ENCODE results near the gene SORT1.
A peak's percentile ranks its signal among the peaks of the same experiment; 100 is the strongest.
"Not testable (repeated sequence)": the region's sequence is repeated elsewhere in the genome, so short reads cannot be mapped to it uniquely, and the experiment has no call there.

SORT1 gene

GRCh38 chr1:109396871-109397580 is 692 bp downstream of the SORT1 start:
- no peak for DNase-seq

- no peak for DNase-seq
Measured at GRCh38 chr1:109396513-109396839, 1.2 kb downstream of the SORT1 start.

- no peak for DNase-seq
Measured at GRCh38 chr1:109395602-109396512, 1.9 kb downstream of the SORT1 start.

GRCh38 chr1:109395282-109395599 is 2.5 kb downstream of the SORT1 start:
- DNase-seq, result not testable (repeated sequence)

GRCh38 chr1:109394591-109395281 is 3.0 kb downstream of the SORT1 start:
- DNase-seq, result no peak

- no peak for DNase-seq
Measured at GRCh38 chr1:109393617-109394233, 4.0 kb downstream of the SORT1 start.

GRCh38 chr1:109392788-109393616 is 4.7 kb downstream of the SORT1 start:
- DNase-seq, result peak; percentile 47

- DNase-seq, result peak; percentile 21
Measured at GRCh38 chr1:109392037-109392787, 5.5 kb downstream of the SORT1 start.

- peak; percentile 15 for DNase-seq
Measured at GRCh38 chr1:109391626-109392025, 6.1 kb downstream of the SORT1 start.

GRCh38 chr1:109391157-109391556 is 6.6 kb downstream of the SORT1 start:
- no peak for DNase-seq

- no peak for DNase-seq
Measured at GRCh38 chr1:109389638-109390341, 7.9 kb downstream of the SORT1 start.

GRCh38 chr1:109388884-109389637 is 8.7 kb downstream of the SORT1 start:
- DNase-seq, result no peak

GRCh38 chr1:109388208-109388711 is 9.5 kb downstream of the SORT1 start:
- DNase-seq, result no peak

GRCh38 chr1:109386054-109386717 is 11.5 kb downstream of the SORT1 start:
- DNase-seq, result no peak

GRCh38 chr1:109385417-109385816 is 12.3 kb downstream of the SORT1 start:
- no peak for DNase-seq

GRCh38 chr1:109383854-109384253 is 13.9 kb downstream of the SORT1 start:
- DNase-seq, result no peak

- DNase-seq, result no peak
Measured at GRCh38 chr1:109383087-109383779, 14.5 kb downstream of the SORT1 start.

GRCh38 chr1:109381573-109381972 is 16.1 kb downstream of the SORT1 start:
- no peak for DNase-seq

GRCh38 chr1:109379907-109380306 is 17.8 kb downstream of the SORT1 start:
- no peak for DNase-seq

All from RPMI8226 (cell line).